K562 (cell line): Measurements from ENCODE around the gene GPR42.

Experiments used
- ARHGAP35 ChIP-seq: fragments of 450-650 bp; IDR thresholded peaks from 2 replicates; pipeline ENCODE4 v1.6.1; 2018; ENCODE audit not compliant: partially characterized antibody
- CBX5 ChIP-seq: IDR thresholded peaks from 2 replicates; pipeline ENCODE4 v1.6.1; 2014; ENCODE audit warnings: low read depth, borderline replicate concordance
- EZH2 ChIP-seq: IDR thresholded peaks from 2 replicates; pipeline ENCODE4 v1.6.1; 2012; ENCODE audit warnings: low read depth, mild to moderate bottlenecking, inconsistent platforms, low read length, borderline replicate concordance
- MTA1 ChIP-seq: fragments of 450-650 bp; IDR thresholded peaks from 2 replicates; pipeline ENCODE4 v1.6.1; 2017; ENCODE audit warnings: borderline replicate concordance
- NFIC ChIP-seq: fragments of 450-650 bp; IDR thresholded peaks from 2 replicates; pipeline ENCODE4 v1.6.1; 2017; ENCODE audit warnings: mild to moderate bottlenecking, inconsistent platforms
- SUPT5H ChIP-seq: fragments of 450-650 bp; IDR thresholded peaks from 2 replicates; pipeline ENCODE4 v1.6.1; 2016
- TCF7L2 ChIP-seq: fragments of 150-350 bp; IDR thresholded peaks from 2 replicates; pipeline ENCODE4 v1.6.1; 2016; ENCODE audit warnings: low read depth, mild to moderate bottlenecking, low read length, moderate library complexity
- ZFX ChIP-seq: sonication (generic); formaldehyde crosslinking; IDR thresholded peaks from 2 replicates; pipeline ENCODE4 v1.8.0; 2022; ENCODE audit warnings: mild to moderate bottlenecking, missing genetic modification reagents, moderate library complexity
- ZNF384 ChIP-seq: IDR thresholded peaks from 2 replicates; pipeline ENCODE4 v1.6.1; 2012; ENCODE audit warnings: low read depth, low read length, improper control_type of control experiment
- TF ChIP-seq, protein P1 (sequence below): sonication (generic); formaldehyde crosslinking; IDR thresholded peaks from 2 replicates; pipeline ENCODE4 v1.8.1; 2023; ENCODE audit warnings: mild to moderate bottlenecking, missing genetic modification reagents
- TF ChIP-seq, protein P2 (sequence below): sonication (generic); formaldehyde crosslinking; IDR thresholded peaks from 2 replicates; pipeline ENCODE4 v1.9.0; 2022; ENCODE audit warnings: mild to moderate bottlenecking, missing genetic modification reagents

DNA sequence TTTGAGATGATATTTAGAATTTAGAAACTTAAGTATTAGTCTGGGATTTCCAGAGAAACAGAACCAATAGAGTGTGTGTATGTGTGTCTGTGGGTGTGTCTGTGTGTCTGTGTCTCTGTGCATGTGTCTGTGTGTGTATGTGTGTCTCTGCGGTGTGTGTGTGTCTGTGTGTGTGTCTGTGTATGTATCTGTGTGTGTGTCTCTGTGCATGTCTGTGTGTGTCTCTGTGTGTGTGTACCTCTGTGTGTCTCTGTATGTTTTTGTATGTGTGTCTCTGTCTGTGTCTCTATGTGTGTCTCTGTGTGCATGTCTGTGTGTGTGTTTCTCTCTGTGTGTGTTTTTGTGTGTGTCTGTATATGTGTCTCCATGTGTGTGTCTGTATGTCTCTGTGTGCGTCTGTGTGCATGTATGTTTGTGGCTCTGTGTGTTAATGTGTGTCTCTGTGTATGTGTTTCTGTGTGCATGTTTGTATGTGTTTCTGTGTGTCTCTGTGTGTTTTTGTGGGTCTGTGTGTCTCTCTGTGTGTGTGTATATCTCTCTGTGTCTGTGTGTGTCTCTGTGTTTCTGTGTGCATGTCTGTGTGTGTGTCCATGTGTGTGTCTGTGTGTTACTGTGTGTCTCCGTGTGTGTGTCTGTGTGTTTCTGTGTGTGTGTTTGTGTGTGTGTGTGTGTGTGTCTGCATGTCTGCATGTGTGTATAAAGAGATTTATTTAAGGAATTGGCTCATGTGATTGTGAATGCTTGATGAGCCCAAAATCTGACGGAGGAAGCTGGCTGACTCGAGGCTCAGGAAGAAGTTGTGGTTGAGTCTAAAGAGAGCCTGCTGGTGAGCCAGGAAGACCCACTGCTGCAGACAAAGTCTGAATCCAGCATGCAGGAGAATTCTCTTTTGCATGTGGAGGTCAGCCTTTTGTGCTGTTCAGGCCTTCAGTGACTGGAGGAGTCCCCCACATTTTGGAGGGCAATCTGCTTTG is 22.2 kb downstream of the GPR42 start:
- TF ChIP-seq NFIC: no peak
- TF ChIP-seq ARHGAP35: no peak
- no peak for TF ChIP-seq ZFX
- no peak for TF ChIP-seq MTA1
- TF ChIP-seq, protein P1, sequence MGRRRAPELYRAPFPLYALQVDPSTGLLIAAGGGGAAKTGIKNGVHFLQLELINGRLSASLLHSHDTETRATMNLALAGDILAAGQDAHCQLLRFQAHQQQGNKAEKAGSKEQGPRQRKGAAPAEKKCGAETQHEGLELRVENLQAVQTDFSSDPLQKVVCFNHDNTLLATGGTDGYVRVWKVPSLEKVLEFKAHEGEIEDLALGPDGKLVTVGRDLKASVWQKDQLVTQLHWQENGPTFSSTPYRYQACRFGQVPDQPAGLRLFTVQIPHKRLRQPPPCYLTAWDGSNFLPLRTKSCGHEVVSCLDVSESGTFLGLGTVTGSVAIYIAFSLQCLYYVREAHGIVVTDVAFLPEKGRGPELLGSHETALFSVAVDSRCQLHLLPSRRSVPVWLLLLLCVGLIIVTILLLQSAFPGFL (CRISPR knock-in tag): no peak
- TF ChIP-seq EZH2: no peak
- TF ChIP-seq, protein P2, sequence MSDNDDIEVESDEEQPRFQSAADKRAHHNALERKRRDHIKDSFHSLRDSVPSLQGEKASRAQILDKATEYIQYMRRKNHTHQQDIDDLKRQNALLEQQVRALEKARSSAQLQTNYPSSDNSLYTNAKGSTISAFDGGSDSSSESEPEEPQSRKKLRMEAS (CRISPR knock-in tag): no peak
- no peak for TF ChIP-seq CBX5
- TF ChIP-seq TCF7L2: no peak
- no peak for TF ChIP-seq SUPT5H
- no peak for TF ChIP-seq ZNF384
